GM21825 (cell line): ENCODE data around the gene EGR1.
"Not testable (repeated sequence)": the region's sequence is repeated elsewhere in the genome, so short reads cannot be mapped to it uniquely, and the experiment has no call there.

Experiments
- ATAC-seq: cut with Tn5 transposase; IDR thresholded peaks from one replicate; pipeline ENCODE4 v1.9.1; 2021; ENCODE audit warnings: mild to moderate bottlenecking, moderate library complexity; ENCODE audit not compliant: unreplicated experiment

Gene EGR1

DNA sequence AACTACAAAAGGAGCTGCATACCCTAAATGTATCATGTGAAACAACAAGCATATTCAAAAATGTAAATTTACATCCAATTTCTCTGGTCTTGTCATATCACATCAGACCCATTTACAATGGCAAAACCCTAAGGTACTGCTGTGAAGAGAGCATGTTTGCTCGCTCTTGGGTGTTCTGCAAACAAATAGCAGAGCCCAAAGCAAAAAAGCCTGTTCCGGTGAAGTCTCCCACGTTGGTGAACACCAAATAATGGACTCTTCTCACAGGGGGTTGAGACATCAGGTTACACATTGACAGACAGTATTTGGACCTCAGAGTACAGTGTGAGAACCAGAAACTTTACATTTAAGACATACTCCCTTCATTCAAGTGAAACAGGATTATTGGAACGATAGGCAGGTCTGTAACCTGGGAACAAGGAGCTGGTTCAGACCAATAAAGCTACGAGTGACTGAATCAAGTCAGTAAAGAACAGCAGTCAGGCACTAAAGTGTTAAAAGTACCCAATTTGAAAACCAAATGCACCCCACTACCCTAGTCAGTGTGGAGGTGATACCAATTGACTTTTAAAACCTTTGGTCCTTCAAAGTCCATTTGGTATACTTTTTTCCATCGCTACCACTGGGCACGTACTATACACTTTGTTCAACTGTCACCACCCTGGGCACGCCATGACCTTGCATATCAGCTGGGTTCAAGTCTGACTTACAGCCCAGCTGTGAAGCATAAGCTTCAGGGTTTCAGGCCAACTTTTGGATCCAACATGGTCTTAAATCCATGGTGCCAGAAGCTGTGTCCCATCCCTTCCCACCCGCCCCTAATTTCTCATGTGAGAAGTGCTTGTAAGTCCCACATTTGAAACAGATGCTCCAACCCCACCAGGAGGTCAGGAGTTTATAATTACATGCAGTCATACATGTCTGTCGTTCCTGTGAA is 41.4 kb downstream of the EGR1 start:
- no peak for ATAC-seq

DNA sequence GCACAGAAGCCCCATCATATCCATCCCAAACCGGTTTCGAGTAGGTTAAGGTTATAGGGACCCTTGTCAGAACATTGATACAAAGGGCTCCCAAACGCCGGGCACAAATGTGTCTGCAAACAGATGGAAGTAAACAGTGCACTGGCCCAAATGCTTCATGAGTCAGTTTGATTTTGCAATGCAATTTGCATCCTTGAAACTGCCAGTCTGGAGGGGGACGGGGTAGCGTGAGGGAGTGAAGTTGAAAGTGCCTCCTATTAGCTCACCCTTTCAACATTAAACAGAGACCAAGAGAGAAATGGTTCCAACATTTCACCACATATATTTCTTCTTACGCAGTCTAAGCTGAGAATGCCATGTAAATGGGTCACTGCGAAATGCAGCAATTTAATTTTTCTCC is 42.2 kb downstream of the EGR1 start:
- ATAC-seq: not testable (repeated sequence)

DNA sequence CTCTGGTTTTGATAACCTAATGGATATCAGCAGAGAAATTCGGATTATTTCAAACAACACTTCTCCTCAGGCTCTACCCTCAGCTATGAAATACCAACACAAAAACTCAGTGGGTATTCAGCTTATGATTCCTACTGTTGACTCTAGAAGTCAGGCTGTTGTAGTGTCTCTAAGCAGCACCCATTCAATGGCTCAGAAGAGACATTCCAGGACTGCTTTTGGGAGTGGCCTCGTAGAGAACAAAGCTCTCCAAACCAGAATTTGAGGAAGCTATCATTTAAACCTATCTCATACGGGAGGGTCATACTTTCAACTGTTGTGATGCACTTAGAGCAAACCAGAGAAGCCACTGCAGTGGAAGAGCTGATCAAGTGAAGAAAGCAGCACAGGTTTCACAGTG is 43.7 kb downstream of the EGR1 start:
- ATAC-seq: no peak

DNA sequence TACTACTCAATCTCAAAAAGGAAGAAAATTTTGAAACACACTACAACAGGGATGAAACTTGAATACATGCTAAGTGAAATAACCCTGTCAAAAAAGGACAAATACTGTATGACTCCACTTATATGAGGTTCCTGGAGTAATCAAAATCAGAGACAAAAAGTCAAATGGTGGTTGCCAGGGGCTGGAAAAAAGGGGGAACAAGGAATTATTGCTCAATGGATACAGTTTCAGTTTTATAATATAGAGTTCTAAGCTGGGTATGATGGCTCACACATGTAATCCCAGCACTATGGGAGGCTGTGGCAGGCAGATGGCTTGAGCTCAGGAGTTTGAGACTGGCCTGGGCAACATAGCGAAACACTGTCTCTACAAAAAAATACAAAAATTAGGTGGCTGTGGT is 48.7 kb downstream of the EGR1 start:
- no peak for ATAC-seq

DNA sequence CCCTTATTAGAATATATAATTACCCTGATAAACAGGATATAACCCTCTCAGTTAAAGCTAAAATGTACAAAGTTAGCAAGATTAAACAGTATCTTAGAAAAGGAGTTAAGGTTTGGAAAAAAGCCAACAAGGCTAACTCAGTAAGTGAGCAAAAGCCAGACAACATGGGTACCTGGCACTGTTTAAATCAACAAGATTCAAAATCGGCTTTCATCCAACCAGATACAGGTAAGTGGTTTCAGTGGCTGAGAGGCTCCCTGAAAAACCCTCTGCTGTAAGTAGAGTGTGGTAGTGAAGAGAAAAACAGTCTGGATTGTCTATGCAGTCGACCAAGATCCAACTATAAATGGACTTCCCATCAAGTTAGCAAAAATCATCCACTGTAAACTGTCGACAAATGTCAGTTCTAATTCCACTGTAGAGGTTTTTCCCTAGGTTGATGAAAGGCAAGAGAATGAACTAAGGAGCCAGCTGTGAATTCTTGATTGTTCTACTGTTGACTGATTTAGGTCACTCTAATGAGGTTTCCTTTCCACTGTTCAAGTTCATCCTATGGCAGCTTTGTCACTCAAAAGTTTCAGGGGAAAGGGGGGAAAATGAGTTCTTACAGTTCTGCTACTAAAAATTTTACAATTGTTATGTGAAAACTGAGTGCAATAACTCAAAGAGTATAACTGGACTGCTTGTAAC is 50.4 kb downstream of the EGR1 start:
- no peak for ATAC-seq

DNA sequence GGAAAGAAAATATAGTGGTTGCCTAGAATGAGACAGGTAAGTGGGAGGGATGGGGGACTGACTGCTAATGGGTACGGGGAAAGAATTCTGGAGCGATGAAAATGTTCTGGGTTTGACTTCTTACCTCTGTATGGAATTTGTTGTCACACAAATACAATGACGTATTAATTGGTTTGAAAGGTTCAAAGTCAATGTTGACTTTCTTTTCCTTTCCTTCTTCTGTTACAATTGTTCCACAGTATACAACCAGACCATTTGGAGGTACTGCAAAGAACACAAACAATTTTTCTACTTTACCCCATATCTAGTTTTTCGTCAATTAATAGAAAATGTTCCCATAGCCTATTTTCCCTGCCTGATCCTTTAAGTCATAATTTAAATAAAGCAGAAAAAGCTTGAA is 52.2 kb downstream of the EGR1 start:
- ATAC-seq: no peak
